ENCODE measurements around the gene SETX. TPM values are rescaled to one million over a fixed set of nuclear protein-coding genes. Genes with fewer than 3 reads are reported as not detected.
A peak's percentile ranks its signal among the peaks of the same experiment; 100 is the strongest.

SETX gene
- total RNA-seq, 2 donors from 2014 or later: 25.8 to 36.8 TPM

- peaks cover 8% of the 10 kb centered on the region for H3K4me1 ChIP-seq
- intact Hi-C loops (cut with DNase I): no loop called here
- TF ChIP-seq CTCF (IDR thresholded peaks at IDR 0.05): no peak
- no peak for DNase-seq
- H3K36me3 ChIP-seq: no peaks in the 10 kb centered on the region
- no peak overlapping the region for H3K4me3 ChIP-seq
- no peaks in the 10 kb centered on the region for H3K9me3 ChIP-seq
- no peak overlapping the region for H3K9ac ChIP-seq (ENCODE audit: low read depth in 2 of 2, low read length in 2 of 2)
- H3K27me3 ChIP-seq: no peaks in the 10 kb centered on the region
- no peak overlapping the region for H3K27ac ChIP-seq
Measured at GRCh38 chr9:132356324-132356924, 1.6 kb upstream of the SETX start.

- Histone ChIP-seq H3K36me3 (no peaks in the 10 kb centered on the region), H3K4me3 (no peak overlapping the region), H3K27me3 (no peaks in the 10 kb centered on the region), H3K27ac (peak overlapping the region; percentile 22), H3K4me1 (peaks cover 10% of the 10 kb centered on the region), H3K9ac (ENCODE audit: low read depth in 2 of 2, low read length in 2 of 2) (no peak overlapping the region), H3K9me3 (no peaks in the 10 kb centered on the region)
- no peak for DNase-seq
- no peak for TF ChIP-seq CTCF (IDR thresholded peaks at IDR 0.05)
- intact Hi-C loops (cut with DNase I): no loop called here
Measured at GRCh38 chr9:132351404-132352045, 3.3 kb downstream of the SETX start.

- H3K4me3 ChIP-seq: no peak overlapping the region
- no peaks in the 10 kb centered on the region for H3K27me3 ChIP-seq
- peak overlapping the region; percentile 22 for H3K27ac ChIP-seq
- H3K9me3 ChIP-seq: no peaks in the 10 kb centered on the region
- no peak overlapping the region for H3K9ac ChIP-seq (ENCODE audit: low read depth in 2 of 2, low read length in 2 of 2)
- DNase-seq: no peak
- TF ChIP-seq CTCF (IDR thresholded peaks at IDR 0.05): no peak
- H3K36me3 ChIP-seq: peaks cover 3% of the 10 kb centered on the region
- H3K4me1 ChIP-seq: peaks cover 10% of the 10 kb centered on the region
- intact Hi-C loops (cut with DNase I): no loop called here
Measured at GRCh38 chr9:132350861-132351315, 3.9 kb downstream of the SETX start.

- peaks cover 15% of the 10 kb centered on the region for H3K36me3 ChIP-seq
- H3K9me3 ChIP-seq: no peaks in the 10 kb centered on the region
- peaks cover 10% of the 10 kb centered on the region for H3K4me1 ChIP-seq
- H3K4me3 ChIP-seq: no peak overlapping the region
- intact Hi-C loops (cut with DNase I): loop anchor here (10.0 kb wide), 1 partner anchor 64 kb away; no protein-coding TSS in a partner anchor
- no peak overlapping the region for H3K9ac ChIP-seq (ENCODE audit: low read depth in 2 of 2, low read length in 2 of 2)
- no peak for DNase-seq
- H3K27ac ChIP-seq: no peak overlapping the region
- H3K27me3 ChIP-seq: no peaks in the 10 kb centered on the region
- TF ChIP-seq CTCF (IDR thresholded peaks at IDR 0.05): no peak
Measured at GRCh38 chr9:132348676-132349075, 6.1 kb downstream of the SETX start.

GRCh38 chr9:132346177-132346576 lies 8.6 kb downstream of the SETX start:
- DNase-seq: no peak
- intact Hi-C loops (cut with DNase I): loop anchor here (10.0 kb wide), 1 partner anchor 61 kb away; no protein-coding TSS in a partner anchor
- peaks cover 33% of the 10 kb centered on the region for H3K36me3 ChIP-seq

More at GRCh38 chr9:132346177-132346576, 8.6 kb downstream of the SETX start:
- no peak for TF ChIP-seq CTCF (IDR thresholded peaks at IDR 0.05)
- no peaks in the 10 kb centered on the region for H3K9me3 ChIP-seq
- no peak overlapping the region for H3K4me3 ChIP-seq
- H3K9ac ChIP-seq (ENCODE audit: low read depth in 2 of 2, low read length in 2 of 2): no peak overlapping the region
- no peaks in the 10 kb centered on the region for H3K4me1 ChIP-seq
- H3K27me3 ChIP-seq: no peaks in the 10 kb centered on the region
- no peak overlapping the region for H3K27ac ChIP-seq

Data from colonic mucosa (tissue), 4 donors.